Neutrophil (primary cell): ENCODE measurements around the gene FOXL3.

Experiments used
- H3K27ac ChIP-seq: fragments of 200-600 bp; sonication (generic); 2 replicates; pipeline ENCODE4 v1.5.1; 2016; ENCODE audit warnings: mild to moderate bottlenecking, moderate library complexity
- H3K27me3 ChIP-seq: fragments of 200-600 bp; sonication (generic); 2 replicates; pipeline ENCODE4 v1.6.0; 2016; ENCODE audit warnings: mild to moderate bottlenecking
- H3K36me3 ChIP-seq: fragments of 200-600 bp; sonication (generic); 2 replicates; pipeline ENCODE4 v1.5.1; 2017
- H3K4me1 ChIP-seq, 2 experiments: fragments of 200-600 bp in 1 of 2; sonication (generic) in 1 of 2; 1 replicate in 1 of 2; 2 replicates in 1 of 2; pipeline versions ENCODE4 v1.5.1 to v1.6.1; 2013 to 2016; ENCODE audit warnings: low read depth in 1 of 2, low read length in 1 of 2, mild to moderate bottlenecking in 1 of 2, moderate library complexity in 1 of 2; ENCODE audit not compliant: control insufficient read depth in 1 of 2, insufficient read depth in 1 of 2
- H3K4me3 ChIP-seq, 2 experiments: fragments of 200-600 bp in 1 of 2; sonication (generic) in 1 of 2; 1 replicate in 1 of 2; 2 replicates in 1 of 2; pipeline ENCODE4 v1.5.1; 2013 to 2016; ENCODE audit warnings: low read depth in 1 of 2, low read length in 1 of 2, mild to moderate bottlenecking in 1 of 2, moderate library complexity in 1 of 2
- H3K9me3 ChIP-seq: fragments of 200-600 bp; sonication (generic); 2 replicates; pipeline ENCODE4 v1.5.1; 2016
- CTCF ChIP-seq: fragments of 200-600 bp; sonication (generic); IDR thresholded peaks from 2 replicates; pipeline ENCODE4 v1.5.1; 2016; ENCODE audit warnings: antibody characterized with exemption

Gene FOXL3

GRCh38 chr7:252981-253380 is 37.0 kb upstream of the FOXL3 start:
- Histone ChIP-seq H3K9me3 (no peaks in the 10 kb centered on the region), H3K27ac (no peak overlapping the region), H3K4me1 (no peaks in the 10 kb centered on the region), H3K4me3 (no peak overlapping the region), H3K36me3 (no peaks in the 10 kb centered on the region), H3K27me3 (no peaks in the 10 kb centered on the region)
- TF ChIP-seq CTCF: no peak

DNA sequence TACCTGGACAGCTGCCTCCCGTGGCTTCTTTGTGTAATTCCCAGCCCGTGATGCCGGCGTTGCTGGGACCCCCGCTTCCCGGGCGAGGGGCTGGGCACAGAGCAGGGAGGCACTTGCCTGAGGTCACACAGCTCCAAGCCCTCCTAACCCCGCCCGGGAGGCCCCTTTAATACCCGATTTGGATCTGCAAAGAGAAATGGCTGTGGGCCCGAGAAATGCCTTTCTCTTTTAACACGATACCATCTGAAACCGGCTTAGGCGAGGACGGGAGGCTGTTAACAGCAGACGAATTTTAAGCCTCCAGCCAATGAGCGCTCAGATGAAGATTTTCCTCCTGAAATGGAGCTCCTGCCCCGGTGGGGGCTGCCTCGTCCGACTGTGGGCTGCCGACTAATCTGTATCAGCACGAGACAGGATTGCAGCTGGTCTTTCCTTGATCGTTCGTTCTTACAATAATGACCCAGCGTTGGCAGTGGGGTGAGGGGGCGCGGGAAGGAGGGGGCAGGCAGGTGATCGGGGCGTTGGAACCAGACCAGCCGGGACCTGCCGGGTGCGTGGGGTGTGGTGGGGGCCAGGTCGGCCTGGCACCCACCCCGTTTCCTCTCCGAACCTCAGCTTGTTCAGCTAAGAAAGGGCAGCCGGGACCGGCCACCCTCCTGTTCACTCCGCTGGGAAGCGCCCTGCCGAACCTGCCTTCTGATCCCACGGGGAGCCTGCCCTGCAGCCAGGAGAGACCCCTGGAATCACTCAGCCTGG is 36.2 kb upstream of the FOXL3 start:
- no peaks in the 10 kb centered on the region for H3K36me3 ChIP-seq
- H3K27ac ChIP-seq: no peak overlapping the region
- H3K27me3 ChIP-seq: no peaks in the 10 kb centered on the region
- no peak overlapping the region for H3K4me3 ChIP-seq
- TF ChIP-seq CTCF: no peak
- no peaks in the 10 kb centered on the region for H3K9me3 ChIP-seq
- H3K4me1 ChIP-seq: no peaks in the 10 kb centered on the region

DNA sequence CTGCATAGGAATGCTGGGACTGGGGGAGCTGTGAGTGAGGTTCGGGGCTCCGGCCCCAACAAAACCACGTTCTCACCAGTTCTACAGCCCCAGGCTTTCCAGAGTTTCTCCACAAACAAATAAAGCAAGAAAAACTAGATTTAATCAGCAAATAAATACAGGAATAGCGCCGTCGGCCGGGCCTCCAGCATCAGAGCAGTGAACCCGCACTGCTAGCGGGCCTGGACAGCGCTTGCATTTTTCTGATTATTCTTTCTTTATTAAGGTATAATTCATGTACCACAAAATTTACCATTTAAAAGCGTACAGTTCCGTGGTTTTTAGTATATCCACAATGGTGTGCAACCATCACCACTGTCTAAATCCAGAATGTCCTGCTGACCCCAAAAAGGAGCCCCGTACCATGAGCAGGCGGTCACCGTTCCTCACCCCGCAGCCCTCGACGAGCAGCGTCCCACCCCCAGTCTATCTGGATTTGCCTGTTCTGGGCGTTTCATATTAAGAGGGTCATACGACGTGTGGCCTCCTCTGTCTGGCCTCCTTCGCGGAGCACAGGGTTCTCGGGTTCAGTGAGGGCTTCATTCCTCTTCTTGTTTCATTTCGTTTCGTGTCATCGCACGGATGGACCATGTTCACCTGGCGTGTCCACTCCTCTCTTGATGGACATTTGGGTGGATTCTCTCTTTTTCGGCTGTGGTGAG is 35.5 kb upstream of the FOXL3 start:
- no peak overlapping the region for H3K4me3 ChIP-seq
- H3K27me3 ChIP-seq: no peaks in the 10 kb centered on the region
- no peaks in the 10 kb centered on the region for H3K4me1 ChIP-seq
- TF ChIP-seq CTCF: no peak
- H3K9me3 ChIP-seq: no peaks in the 10 kb centered on the region
- no peak overlapping the region for H3K27ac ChIP-seq
- no peaks in the 10 kb centered on the region for H3K36me3 ChIP-seq

GRCh38 chr7:255038-255435 is 34.9 kb upstream of the FOXL3 start:
- H3K27me3 ChIP-seq: no peaks in the 10 kb centered on the region
- no peaks in the 10 kb centered on the region for H3K9me3 ChIP-seq
- no peak for TF ChIP-seq CTCF
- no peaks in the 10 kb centered on the region for H3K36me3 ChIP-seq
- no peaks in the 10 kb centered on the region for H3K4me1 ChIP-seq
- H3K4me3 ChIP-seq: no peak overlapping the region
- H3K27ac ChIP-seq: no peak overlapping the region

- Histone ChIP-seq H3K9me3 (no peaks in the 10 kb centered on the region), H3K4me1 (no peaks in the 10 kb centered on the region), H3K4me3 (no peak overlapping the region), H3K36me3 (no peaks in the 10 kb centered on the region), H3K27ac (no peak overlapping the region), H3K27me3 (no peaks in the 10 kb centered on the region)
- no peak for TF ChIP-seq CTCF
Observed at GRCh38 chr7:255721-256361, 34.1 kb upstream of the FOXL3 start.
